ENCODE data around the gene VWF. TPM values are rescaled to one million over a fixed set of nuclear protein-coding genes. Genes with fewer than 3 reads are reported as not detected.

The VWF gene
- total RNA-seq, 4 donors from 2014 or later: 34.3 to 107 (median 50.3) TPM

- H3K4me3 ChIP-seq (ENCODE audit: low read depth, poor library complexity, severe bottlenecking): no peak overlapping the region
- TF ChIP-seq POLR2A (IDR thresholded peaks at IDR 0.05): no peak
- no peak for TF ChIP-seq CTCF (IDR thresholded peaks at IDR 0.05)
- intact Hi-C loops (cut with DNase I; ENCODE audit: low total_unique reads): no loop called here
- DNase-seq (ENCODE audit: low spot score in 2 of 2): no peak
- WGBS, 2 donors: 87 to 95% methylated on average over 3 of the region's 3 CpGs
Measured at GRCh38 chr12:6082613-6083012, 41.9 kb downstream of the VWF start.

GRCh38 chr12:6080149-6081045 is 44.1 kb downstream of the VWF start:
- WGBS, 2 donors: 79 to 80% methylated on average over 18 of the region's 18 CpGs
- H3K4me3 ChIP-seq (ENCODE audit: low read depth, poor library complexity, severe bottlenecking): no peak overlapping the region
- intact Hi-C loops (cut with DNase I; ENCODE audit: low total_unique reads): no loop called here
- TF ChIP-seq CTCF (IDR thresholded peaks at IDR 0.05): no peak
- no peak for TF ChIP-seq POLR2A (IDR thresholded peaks at IDR 0.05)
- DNase-seq (ENCODE audit: low spot score in 2 of 2): peak in 1 of 2 donors; percentile 72

GRCh38 chr12:6078398-6079096 is 45.9 kb downstream of the VWF start:
- DNase-seq (ENCODE audit: low spot score in 2 of 2): no peak
- WGBS, 2 donors: 45 to 48% methylated on average over 3 of the region's 3 CpGs
- intact Hi-C loops (cut with DNase I; ENCODE audit: low total_unique reads): no loop called here
- H3K4me3 ChIP-seq (ENCODE audit: low read depth, poor library complexity, severe bottlenecking): no peak overlapping the region
- TF ChIP-seq POLR2A (IDR thresholded peaks at IDR 0.05): no peak
- TF ChIP-seq CTCF (IDR thresholded peaks at IDR 0.05): no peak

- intact Hi-C loops (cut with DNase I; ENCODE audit: low total_unique reads): no loop called here
- TF ChIP-seq POLR2A (IDR thresholded peaks at IDR 0.05): no peak
- no peak overlapping the region for H3K4me3 ChIP-seq (ENCODE audit: low read depth, poor library complexity, severe bottlenecking)
- no peak for DNase-seq (ENCODE audit: low spot score in 2 of 2)
- 91 to 97% methylated on average over 5 to 6 of the region's 6 CpGs for WGBS, 2 donors
Measured at GRCh38 chr12:6077692-6078083, 46.8 kb downstream of the VWF start.

- intact Hi-C loops (cut with DNase I; ENCODE audit: low total_unique reads): no loop called here
- no peak for DNase-seq (ENCODE audit: low spot score in 2 of 2)
- no peak overlapping the region for H3K4me3 ChIP-seq (ENCODE audit: low read depth, poor library complexity, severe bottlenecking)
- TF ChIP-seq POLR2A (IDR thresholded peaks at IDR 0.05) (no peak), CTCF (IDR thresholded peaks at IDR 0.05) (no peak)
- WGBS, 2 donors: 92 to 96% methylated on average over 26 to 28 of the region's 28 CpGs
Measured at GRCh38 chr12:6076776-6077691, 47.4 kb downstream of the VWF start.
